HEK293T (cell line): Measurements from ENCODE around the gene ZFC3H1.

Experiments
- FOXA1 ChIP-seq: fragments of 450-650 bp; IDR thresholded peaks from 2 replicates; pipeline ENCODE4 v1.6.1; 2016; ENCODE audit warnings: mild to moderate bottlenecking
- FOXK2 ChIP-seq: fragments of 450-650 bp; IDR thresholded peaks from 2 replicates; pipeline ENCODE4 v1.6.1; 2016; ENCODE audit warnings: mild to moderate bottlenecking
- FOXM1 ChIP-seq: fragments of 450-650 bp; IDR thresholded peaks from 2 replicates; pipeline ENCODE4 v1.6.1; 2017; ENCODE audit warnings: mild to moderate bottlenecking, borderline replicate concordance
- SP1 ChIP-seq: fragments of 450-650 bp; IDR thresholded peaks from 2 replicates; pipeline ENCODE4 v1.6.1; 2017
- SUZ12 ChIP-seq: fragments of 450-650 bp; IDR thresholded peaks from 2 replicates; pipeline ENCODE4 v1.6.1; 2016; ENCODE audit warnings: mild to moderate bottlenecking
- TARDBP ChIP-seq: fragments of 450-650 bp; IDR thresholded peaks from 2 replicates; pipeline ENCODE4 v1.6.1; 2016

DNA sequence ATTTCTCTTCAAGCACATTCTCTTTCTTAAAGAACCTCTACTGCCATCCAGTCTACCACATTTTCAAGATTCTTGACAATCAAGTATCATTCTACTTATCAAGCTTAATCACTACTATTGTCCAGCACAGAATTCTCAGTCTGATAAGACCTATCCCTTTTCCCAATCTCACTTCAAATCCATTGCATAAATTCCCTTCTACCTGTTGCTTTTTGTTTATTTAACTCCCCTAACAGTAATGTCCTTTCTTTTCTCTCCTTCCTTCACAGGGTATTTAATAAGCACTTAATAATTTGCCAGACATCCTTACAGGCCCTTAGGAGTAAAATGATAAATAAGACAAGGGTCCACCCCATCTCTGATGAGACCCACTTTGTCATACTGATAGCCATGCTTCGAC, 41.7 kb downstream of the ZFC3H1 start:
- TF ChIP-seq FOXA1: no peak
- no peak for TF ChIP-seq FOXK2
- no peak for TF ChIP-seq SP1
- TF ChIP-seq FOXM1: no peak
- no peak for TF ChIP-seq SUZ12
- no peak for TF ChIP-seq TARDBP
